HG03066 (cell line): ENCODE results near the gene H1-8.

Source experiments
- ATAC-seq: cut with Tn5 transposase; IDR thresholded peaks from one replicate; pipeline ENCODE4 v1.9.1; 2021; ENCODE audit warnings: low read depth; ENCODE audit not compliant: unreplicated experiment

Gene H1-8

DNA sequence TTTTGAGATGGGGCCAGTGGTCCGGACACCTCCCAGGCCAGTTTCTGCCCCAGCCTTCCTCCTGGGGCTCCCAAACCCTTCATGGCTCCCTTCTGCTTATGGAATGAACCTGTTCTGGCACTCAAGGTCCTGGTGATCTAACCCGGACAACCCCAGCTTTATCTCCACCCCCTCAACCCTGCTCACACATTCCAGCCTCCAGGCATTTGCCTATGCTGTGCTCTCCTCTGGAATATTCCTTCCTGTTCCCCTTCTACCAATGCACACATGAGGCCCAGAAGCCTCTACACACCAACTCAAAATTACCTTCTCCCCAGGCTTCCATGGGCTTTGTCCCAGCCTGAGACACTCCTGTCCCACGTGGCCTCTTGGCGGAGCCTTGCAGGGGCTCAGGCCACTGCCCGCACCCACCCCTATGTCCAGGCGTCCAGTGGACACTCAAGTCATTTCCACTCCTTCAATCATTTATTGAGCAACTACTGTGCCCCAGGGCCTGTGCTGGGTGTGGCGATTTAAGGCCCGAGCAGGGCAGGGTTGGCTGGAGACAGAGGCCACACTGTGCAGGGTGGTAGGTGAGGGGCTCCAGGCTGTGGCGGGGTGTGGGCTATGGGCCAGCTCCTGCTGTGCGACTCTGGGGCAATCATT lies 44.7 kb downstream of the H1-8 start:
- ATAC-seq, result no peak

DNA sequence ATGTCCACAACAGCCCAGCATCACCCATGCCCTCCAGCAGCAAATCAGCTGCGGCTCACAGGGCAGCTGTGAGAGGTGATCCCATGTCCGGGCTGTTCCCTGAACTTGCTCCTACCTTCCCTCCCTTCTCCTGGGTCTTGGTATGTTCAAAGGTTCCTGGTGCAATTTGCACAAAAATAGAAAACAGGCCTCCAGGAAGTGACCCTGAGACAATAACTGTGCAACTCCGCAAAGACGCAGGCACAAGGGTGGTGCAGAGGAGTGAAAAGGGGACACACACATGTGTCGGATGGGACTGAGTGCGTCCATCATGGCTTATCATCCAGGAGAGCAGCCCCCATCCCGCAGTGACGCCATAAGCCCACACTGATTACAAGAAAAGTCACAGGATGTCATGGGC lies 47.2 kb downstream of the H1-8 start:
- ATAC-seq, result no peak

DNA sequence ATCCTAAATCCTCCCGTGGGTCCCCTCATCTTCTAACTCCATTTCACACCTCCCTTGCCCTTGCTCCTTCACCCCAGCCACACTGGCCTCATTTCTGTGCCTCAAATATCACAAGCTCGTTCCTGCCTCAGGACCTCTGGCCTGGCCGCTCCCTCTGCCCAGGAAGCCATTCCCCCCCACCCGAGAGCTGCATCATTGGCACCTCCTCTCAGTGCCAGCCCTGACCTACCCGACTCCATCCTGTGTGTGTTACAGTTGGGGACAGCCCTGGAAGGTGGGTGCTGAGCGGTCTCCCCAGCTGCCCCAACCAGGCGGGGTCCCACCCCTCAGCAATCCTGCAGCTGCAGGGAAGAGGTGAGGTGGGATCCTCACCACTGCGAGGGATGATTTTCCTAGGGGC lies 49.0 kb downstream of the H1-8 start:
- ATAC-seq, result no peak

DNA sequence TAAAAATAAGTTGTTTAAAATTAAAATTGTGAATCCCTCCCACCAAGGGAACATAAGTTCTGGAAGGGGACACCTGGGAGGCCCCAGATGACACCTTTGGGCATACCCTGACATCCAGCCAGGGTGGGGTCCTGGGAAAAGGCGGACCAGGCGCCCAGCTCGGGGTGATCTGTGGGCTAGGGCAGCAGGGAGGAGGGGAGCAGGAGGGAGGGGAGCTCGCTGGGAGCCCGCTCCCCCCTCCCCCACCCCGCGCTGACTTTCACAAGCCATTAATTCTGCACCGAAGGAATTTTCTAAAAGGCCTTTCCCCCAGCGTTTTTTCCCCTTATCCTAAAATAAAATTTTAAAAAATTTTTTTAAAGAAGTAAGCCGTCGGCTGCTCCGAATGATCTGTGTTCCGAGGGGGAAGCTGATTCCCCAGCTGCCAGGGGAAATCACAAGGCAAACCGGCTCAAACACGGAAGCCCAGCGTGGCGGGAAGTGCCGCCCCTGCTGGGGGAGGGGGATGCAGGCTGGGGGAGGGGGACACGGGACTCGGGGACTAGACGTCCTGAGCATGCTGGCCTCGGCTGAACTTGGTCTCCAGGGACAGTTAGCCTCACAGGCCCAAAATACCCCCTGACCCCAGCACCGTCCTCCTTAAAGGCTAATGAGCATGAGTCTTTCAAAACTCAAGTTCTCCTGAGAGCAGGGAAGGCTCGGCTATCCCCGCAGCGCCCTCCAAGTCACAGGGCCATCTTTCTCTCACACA lies 49.6 kb downstream of the H1-8 start:
- no peak for ATAC-seq

DNA sequence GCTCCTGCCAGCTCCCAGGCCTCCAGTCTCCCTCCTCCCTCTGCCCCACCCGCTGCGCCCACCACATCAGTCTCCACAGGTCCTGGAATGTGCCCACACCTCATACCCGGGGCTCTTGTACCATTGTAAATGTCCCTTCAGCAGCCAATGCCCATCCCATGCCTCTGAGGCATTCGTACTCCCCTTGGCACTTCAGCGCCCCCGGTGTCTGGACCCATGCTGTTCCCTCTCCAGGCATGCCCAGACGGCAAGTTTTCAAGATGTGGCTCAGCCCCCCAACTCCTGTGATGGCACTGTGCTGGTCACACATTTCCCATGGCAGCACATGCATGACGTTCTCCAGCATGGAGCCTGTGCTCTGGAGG lies 50.2 kb downstream of the H1-8 start:
- ATAC-seq, result no peak

DNA sequence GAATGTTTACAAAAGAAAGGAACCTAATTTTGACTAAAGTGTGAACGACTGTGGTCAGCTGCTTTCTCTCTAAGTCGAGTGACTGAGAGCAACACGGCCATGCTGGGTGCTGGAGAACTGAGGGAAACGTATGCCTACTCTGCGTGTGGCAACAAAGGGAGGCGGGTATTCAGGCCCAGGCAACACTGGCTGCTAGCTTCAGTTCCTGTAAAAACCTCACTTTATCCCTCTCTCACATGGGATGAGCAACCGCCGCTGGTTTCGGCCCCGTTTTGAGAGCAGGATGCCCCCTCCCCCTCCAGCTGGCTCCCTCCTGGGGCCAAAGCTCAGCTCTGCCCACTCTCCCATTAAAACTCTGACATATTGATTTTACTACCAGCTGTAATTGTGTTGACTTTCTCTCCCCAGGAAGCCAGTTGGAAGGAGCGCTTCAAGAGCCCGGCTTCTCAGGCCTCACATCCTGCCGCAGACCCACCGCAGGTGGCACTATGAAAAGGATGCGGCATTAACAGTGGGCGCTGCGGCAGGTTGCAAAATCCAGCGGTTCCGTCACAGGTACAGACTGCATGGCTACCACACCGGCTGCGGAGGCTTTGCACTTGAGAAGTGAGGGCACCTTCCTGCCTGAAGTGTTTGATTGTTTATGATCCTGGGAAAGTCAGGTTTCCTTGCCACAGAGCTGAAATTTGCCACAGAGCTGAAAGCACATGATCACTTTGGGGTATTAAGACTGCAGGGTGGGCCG lies 50.8 kb downstream of the H1-8 start:
- ATAC-seq, result no peak

DNA sequence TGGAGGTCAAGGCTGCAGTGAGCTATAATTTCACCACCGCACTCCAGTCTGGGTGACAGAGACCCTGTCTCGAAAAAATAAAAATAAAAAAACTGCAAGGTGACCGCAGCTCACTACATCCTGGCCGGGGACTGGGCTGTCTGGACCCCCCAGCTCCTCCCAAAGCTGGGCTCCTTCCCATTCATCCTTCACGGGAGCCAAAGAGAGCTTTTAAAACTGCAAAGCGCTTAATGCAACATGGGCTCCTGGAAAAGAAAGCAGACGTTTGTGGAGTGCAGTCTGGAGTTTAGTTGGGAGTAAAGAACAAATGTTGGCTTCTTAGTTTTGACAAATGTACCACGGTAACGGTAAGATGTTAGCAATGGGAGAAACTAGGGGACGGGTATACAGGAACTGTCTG lies 51.4 kb downstream of the H1-8 start:
- ATAC-seq, result no peak

DNA sequence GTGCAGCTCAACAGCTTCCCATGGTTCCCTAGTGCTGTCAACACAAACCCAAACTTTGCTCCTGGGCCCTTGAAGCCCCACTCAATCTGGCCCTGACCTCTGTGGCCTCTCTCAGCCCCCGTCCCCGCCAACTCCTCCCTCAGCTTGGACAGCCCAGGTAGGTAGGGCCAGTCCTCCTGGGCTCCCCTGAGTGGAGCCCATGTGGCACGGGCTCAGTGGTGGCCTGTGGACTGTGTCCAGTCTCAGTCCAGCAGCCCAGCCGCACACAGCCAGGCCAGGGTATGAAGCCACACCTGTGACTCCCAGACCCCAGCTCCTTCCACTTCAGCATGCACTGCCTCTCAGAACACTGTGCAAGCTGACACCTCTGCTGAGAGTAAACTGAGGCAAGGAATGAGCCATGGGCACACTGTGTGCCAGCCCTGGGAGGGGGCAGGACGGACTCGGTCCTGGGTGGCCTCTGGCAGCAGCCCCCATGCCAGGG lies 52.0 kb downstream of the H1-8 start:
- no peak for ATAC-seq

DNA sequence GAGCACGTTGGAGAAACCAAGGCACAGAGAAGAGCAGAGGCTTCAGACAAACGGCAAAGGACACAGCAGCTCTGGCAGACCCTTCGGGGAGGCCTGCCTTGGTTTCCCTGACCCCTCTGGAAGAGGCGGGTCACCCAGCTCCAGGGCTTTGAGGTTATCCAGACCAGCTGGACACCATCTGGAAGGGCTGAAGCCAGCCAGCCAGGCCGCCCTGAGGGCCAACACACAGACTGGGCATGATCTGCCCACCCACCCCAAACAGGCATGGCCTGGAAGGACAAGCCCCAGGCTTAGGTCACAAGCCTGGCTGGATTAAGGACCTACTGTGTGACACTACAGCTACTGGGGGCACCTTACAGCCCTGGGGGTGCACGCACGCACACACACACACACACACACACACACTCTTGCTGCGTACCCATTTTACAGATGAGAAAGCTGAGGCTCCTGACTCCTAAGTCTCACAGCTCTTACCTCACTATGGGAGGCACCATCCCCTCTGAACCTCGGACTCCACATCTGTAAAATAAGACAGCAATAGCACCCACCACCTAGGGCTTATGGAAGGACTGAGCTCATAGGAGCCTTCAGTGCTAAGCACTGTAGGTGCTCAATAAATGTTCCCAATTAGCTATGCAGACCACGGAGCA lies 52.7 kb downstream of the H1-8 start:
- ATAC-seq, result no peak

DNA sequence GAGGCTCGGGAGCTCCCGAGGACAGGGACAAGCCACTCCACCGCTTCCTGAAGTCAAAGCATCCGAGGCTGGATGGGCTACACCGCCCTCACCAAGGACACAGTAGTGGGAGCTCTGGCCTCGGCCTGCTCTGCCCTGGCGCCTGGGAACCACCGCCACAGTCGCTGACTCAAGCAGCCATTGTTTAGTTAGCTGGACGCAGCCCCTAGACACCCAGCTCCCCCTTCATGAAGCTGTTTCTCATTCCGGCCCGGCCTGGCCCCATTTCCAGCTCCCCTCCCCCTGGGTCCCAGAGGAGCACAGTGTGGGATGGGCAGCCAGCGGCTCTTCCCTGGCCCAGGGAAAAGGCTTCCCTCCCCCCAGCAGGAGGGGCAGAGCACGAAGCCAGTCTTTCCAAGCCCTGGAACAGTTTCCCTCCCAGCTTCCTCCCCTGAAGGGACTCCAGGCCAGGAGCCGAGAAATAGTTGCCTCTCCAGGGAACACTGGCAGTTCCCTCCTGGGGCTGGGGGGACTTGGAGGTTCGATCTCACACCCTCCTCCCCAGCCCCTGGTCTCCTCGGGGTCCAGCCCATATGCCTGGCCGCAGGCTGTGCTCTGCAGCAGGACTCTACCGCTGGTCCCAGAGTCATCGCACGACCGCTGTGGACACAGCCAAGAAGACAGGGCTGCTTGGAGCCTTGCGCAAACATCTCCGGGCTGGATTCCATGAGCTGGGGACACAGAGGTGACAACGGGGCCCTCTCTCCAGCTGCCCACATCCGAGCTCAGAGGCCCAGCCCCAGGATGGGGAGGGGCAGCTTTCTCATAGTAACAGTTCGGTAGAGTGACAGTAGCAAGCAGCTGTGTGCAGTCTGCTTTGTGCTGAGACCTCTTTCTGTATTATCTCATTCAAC lies 53.5 kb downstream of the H1-8 start:
- no peak for ATAC-seq

DNA sequence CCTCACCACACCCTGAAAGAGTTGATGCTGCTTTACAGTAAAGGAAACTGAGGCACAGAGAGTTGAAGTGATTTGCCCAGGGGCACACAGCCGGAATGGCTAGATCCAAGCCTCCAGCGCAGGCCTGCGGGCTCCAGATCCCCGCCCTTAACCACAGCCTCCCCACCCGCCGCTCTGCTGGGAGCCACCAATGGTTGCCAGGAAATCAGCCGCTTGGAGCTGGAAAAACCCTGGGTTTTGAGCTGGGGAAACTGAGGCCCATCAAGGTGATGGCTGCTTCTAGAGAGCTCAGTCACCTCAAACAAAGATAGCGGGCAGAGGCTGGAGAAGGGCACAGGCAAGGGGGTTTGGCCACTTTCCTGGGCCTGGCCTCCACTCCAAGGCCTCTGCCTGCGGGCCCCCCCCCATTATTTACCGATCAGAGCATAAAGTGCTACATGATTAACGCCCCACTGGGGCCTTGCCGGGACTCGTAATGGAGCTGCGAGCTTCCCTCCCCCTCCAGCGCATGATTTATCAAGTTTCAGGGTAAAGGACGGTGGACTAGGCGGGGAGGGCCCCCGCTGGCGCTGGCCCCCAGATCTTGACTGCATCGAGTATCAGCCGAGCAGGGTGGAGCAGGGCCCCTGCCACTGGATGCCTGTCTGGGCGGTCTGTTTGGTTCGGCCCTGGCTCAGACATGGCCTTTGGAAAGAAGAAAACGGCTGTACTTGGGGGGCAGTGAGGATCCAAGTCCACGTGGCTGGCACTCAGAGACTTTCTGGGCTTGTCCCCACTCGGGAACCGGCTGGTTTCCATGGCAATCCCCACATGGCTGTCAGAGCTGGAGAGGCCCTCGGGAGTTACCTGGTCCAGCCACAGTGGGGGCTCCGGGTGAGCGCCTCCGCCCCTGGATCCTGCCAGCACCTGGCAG lies 54.4 kb downstream of the H1-8 start:
- ATAC-seq, result no peak

DNA sequence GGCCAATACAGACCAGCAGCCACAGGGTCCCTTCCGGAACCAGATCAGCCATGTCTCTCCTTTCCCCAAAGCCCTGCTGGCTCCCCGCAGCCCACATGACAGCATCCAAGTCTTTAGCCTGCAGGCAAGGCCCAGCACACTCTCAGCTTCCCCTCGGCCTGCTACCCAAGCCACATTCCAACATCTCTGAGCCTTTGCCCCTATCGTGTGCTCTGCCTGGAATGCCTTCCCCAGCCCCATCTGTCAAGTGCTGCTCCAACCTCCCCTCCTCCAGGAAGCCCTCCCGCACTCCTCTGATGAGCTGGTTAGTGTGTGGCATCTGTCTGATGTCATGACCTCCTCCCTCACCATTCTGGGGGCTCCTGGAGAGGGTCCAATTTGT lies 55.0 kb downstream of the H1-8 start:
- ATAC-seq, result no peak

DNA sequence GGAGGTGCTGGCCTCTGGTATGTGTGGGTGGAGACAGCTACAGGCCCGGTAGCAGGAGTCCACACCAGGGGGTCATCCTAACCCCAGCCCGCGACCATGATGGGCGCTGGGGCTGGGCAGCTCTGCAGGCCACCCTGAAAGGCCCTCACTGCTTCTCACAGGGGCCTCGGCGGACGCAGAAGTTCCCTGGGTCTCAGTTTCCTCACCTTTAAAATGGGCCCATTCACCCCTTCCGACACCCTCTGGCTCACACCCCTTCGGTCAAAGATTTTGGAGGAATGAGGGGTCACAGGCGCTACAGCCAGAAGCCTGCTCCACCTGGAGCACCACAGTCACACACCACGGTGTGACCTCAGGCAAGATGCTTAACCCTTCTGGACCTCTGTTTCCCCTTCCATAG lies 55.5 kb downstream of the H1-8 start:
- no peak for ATAC-seq

DNA sequence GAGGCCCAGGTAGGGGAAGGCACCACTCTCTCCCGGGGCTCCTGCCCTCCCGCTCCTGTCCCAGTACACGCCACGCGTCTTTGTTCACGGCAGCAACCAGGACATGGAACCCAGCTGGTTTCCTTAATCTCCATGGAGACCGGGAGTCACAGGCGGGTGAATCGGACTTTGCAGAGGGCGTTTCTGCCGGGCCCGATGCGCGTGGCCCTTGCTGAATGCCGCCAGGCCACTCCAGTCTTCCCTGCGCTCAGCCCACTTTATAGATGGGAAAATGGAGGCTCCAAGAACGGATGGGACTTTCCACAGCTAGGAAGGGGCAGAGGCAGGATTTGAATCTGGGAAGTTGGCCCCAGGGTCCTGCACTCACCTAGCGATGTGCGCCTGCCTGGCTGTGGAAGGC lies 56.1 kb downstream of the H1-8 start:
- no peak for ATAC-seq

DNA sequence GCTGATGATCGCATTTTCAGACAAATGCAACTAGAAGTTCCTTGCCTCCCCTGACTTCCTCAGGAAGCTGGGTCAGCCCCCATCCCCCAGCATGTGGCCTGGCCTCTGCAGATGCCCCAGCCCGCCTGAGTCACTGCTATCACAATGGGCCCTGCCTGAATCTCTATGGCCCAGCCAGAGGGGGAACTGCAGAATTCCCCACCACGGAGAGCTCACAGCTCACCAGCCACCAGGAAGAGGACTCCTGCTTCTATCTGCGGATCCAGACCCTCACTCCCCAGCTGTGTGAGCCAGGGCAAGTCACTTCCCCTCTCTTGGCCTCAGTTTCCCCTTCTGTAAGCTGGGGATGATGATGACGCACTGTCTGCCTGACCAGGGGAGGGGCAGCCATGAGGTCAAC lies 56.6 kb downstream of the H1-8 start:
- ATAC-seq, result no peak

DNA sequence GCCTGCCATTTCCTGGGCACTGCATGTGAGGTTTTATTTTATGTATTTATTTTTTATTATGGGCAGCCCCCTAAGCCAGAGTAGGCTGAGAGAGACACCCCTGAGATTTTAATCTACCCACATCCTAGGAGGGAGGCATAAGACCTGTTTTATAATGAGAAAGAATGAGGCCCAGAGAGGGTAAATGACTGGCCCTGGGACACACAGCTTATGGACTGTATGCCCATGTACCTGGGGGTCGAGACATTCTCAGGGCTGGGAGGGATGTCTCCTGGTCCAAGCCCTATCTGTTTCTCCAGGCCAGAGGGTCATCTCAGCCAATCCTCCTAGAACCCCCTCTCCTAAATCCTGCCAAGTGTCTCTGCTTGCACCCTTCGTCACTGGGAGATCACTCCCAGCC lies 57.4 kb downstream of the H1-8 start:
- ATAC-seq, result no peak
